HL-60 (cell line): ENCODE data around the gene FGF14.

ENCODE experiments used
- DNase-seq, 2 experiments: peaks; one replicate each; pipeline ENCODE4 v3.0.0-alpha.2; 2010 to 2020; ENCODE audit warnings: low read depth in 1 of 2, low spot score in 1 of 2
- H3K27ac ChIP-seq: fragments of 250-450 bp; sonication (Bioruptor Pico); replicated peaks from 2 replicates; pipeline ENCODE4 v1.5.1; 2020; ENCODE audit warnings: mild to moderate bottlenecking, moderate library complexity
- H3K27me3 ChIP-seq: fragments of 250-450 bp; sonication (Bioruptor Pico); 2 replicates; pipeline ENCODE4 v1.5.1; 2021; ENCODE audit warnings: mild to moderate bottlenecking, moderate library complexity; ENCODE audit not compliant: insufficient read depth, poor library complexity, severe bottlenecking
- H3K4me3 ChIP-seq: replicated peaks from 2 replicates; pipeline ENCODE4 v1.5.1; 2011; ENCODE audit warnings: mild to moderate bottlenecking, control low read depth, low read length; ENCODE audit not compliant: insufficient read depth
- GABPA ChIP-seq: IDR thresholded peaks from 2 replicates; pipeline ENCODE4 v1.6.1; 2012; ENCODE audit warnings: low read depth
- POLR2AphosphoS5 ChIP-seq: IDR thresholded peaks from 2 replicates; pipeline ENCODE4 v1.6.1; 2012; ENCODE audit warnings: low read depth
- SPI1 ChIP-seq: IDR thresholded peaks from 2 replicates; pipeline ENCODE4 v1.6.1; 2012; ENCODE audit warnings: low read depth, mild to moderate bottlenecking, borderline replicate concordance
- TF ChIP-seq, protein P1 (sequence below): IDR thresholded peaks from one replicate; pipeline ENCODE4 v1.5.1; 2011; ENCODE audit warnings: low read length, control low read depth, inconsistent platforms; ENCODE audit not compliant: insufficient read depth
- TF ChIP-seq, protein P2 (sequence below): IDR thresholded peaks from 2 replicates; pipeline ENCODE4 v1.6.1; 2012; ENCODE audit warnings: low read depth; ENCODE audit not compliant: insufficient replicate concordance

The FGF14 gene

DNA sequence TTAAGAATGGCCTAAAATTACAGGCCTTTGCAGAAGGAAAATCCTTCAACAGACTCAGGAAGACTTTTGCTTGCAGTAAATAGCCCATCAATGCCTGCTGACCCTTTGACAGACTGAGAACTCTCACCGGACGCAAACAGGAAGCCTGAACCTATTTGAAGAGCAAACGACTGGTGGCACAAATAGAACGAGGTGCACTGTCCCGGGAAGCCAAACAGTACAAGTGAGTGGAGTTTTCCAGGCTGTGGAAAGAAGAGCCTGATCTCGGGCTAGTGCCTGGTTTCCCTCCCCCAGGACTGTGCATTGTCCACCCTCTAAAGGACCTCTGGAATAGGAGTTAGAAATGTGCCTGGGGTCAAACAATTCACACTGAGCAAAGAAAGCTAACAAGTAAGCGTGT is 165.5 kb downstream of the FGF14 start:
- no peak for TF ChIP-seq GABPA
- TF ChIP-seq, protein P1, sequence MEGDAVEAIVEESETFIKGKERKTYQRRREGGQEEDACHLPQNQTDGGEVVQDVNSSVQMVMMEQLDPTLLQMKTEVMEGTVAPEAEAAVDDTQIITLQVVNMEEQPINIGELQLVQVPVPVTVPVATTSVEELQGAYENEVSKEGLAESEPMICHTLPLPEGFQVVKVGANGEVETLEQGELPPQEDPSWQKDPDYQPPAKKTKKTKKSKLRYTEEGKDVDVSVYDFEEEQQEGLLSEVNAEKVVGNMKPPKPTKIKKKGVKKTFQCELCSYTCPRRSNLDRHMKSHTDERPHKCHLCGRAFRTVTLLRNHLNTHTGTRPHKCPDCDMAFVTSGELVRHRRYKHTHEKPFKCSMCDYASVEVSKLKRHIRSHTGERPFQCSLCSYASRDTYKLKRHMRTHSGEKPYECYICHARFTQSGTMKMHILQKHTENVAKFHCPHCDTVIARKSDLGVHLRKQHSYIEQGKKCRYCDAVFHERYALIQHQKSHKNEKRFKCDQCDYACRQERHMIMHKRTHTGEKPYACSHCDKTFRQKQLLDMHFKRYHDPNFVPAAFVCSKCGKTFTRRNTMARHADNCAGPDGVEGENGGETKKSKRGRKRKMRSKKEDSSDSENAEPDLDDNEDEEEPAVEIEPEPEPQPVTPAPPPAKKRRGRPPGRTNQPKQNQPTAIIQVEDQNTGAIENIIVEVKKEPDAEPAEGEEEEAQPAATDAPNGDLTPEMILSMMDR, result no peak
- TF ChIP-seq, protein P2, sequence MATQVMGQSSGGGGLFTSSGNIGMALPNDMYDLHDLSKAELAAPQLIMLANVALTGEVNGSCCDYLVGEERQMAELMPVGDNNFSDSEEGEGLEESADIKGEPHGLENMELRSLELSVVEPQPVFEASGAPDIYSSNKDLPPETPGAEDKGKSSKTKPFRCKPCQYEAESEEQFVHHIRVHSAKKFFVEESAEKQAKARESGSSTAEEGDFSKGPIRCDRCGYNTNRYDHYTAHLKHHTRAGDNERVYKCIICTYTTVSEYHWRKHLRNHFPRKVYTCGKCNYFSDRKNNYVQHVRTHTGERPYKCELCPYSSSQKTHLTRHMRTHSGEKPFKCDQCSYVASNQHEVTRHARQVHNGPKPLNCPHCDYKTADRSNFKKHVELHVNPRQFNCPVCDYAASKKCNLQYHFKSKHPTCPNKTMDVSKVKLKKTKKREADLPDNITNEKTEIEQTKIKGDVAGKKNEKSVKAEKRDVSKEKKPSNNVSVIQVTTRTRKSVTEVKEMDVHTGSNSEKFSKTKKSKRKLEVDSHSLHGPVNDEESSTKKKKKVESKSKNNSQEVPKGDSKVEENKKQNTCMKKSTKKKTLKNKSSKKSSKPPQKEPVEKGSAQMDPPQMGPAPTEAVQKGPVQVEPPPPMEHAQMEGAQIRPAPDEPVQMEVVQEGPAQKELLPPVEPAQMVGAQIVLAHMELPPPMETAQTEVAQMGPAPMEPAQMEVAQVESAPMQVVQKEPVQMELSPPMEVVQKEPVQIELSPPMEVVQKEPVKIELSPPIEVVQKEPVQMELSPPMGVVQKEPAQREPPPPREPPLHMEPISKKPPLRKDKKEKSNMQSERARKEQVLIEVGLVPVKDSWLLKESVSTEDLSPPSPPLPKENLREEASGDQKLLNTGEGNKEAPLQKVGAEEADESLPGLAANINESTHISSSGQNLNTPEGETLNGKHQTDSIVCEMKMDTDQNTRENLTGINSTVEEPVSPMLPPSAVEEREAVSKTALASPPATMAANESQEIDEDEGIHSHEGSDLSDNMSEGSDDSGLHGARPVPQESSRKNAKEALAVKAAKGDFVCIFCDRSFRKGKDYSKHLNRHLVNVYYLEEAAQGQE, result no peak
- no peak for TF ChIP-seq POLR2AphosphoS5
- no peak for TF ChIP-seq SPI1
- Histone ChIP-seq H3K4me3 (no peak overlapping the region), H3K27ac (no peak overlapping the region), H3K27me3 (peaks cover 3% of the 10 kb centered on the region)
- DNase-seq, result no peak

DNA sequence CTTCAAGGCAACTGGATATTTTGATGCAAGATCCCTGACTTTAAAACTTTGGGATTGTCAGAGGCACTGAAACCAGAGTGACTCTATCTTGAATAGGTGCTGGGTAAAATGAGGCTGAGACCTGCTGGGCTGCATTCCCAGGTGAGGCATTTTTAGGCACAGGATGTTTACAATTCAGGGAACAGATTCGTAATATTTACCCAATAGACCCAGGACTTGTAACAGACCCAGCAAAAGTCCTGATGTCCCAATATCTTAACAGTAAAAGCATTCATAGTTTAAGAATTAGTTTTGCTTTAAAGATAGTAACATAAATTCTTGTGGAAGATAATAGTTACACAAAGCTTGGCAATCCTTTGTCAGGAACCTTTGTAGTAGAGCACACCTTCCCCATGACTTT is 166.2 kb downstream of the FGF14 start:
- DNase-seq, result no peak
- Histone ChIP-seq H3K27ac (no peak overlapping the region), H3K4me3 (no peak overlapping the region), H3K27me3 (peaks cover 3% of the 10 kb centered on the region)
- TF ChIP-seq, protein P2, result no peak
- TF ChIP-seq, protein P1, result no peak
- TF ChIP-seq GABPA (no peak), SPI1 (no peak), POLR2AphosphoS5 (no peak)

DNA sequence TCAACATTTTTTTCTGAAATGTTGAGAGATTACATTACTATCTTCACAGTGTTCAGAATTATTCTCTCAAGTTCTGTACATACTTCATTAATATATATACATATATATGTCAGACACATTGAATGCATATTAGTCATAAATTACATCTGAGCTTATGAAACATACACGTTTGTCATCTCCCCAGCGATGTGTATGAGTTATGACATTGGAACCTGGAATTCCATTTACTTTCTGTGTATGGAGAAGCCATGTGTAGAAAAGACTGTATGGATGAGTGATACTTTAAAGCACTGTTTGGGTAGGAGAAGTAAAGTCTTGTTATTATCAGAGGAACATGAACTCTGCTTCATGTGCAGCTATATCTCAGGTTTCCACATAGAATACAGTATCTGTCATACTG is 167.2 kb downstream of the FGF14 start:
- Histone ChIP-seq H3K27me3 (no peaks in the 10 kb centered on the region), H3K4me3 (no peak overlapping the region), H3K27ac (no peak overlapping the region)
- no peak for TF ChIP-seq GABPA
- TF ChIP-seq, protein P2, result no peak
- TF ChIP-seq SPI1, result no peak
- TF ChIP-seq, protein P1, result no peak
- no peak for TF ChIP-seq POLR2AphosphoS5
- no peak for DNase-seq
